NCI-H1436 treated with DMSO at 0.1 percent for 48 hours (cell line): ENCODE data around the gene TBC1D10A.

Experiments
- DNase-seq: peaks from one replicate; lab custom pipeline; 2025; lab: John Stamatoyannopoulos, UW

The TBC1D10A gene

GRCh38 chr22:30265823-30266444 is 60.8 kb downstream of the TBC1D10A start:
- no peak for DNase-seq

GRCh38 chr22:30265131-30265720 is 61.5 kb downstream of the TBC1D10A start:
- DNase-seq: no peak

DNA sequence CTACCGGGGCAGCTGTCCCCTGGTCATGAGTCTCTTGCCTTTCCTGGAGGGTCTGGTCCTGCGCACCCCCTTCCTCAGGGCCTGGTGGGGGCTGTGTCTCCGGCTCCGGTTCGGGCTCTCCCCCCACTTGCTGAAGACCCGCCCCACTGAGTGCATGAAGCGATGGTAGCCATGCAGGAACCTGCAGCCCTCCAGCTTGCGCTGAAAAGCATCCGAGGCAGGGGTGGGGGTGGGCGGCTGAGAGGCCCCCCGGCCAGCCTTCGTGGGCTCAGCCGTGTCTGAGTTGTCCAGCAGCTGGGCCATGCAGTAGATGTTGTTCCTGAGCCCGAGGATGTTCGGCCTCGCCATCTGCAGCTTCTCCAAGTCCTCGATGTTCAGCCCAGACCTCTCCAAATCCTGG is 62.9 kb downstream of the TBC1D10A start:
- DNase-seq: no peak

DNA sequence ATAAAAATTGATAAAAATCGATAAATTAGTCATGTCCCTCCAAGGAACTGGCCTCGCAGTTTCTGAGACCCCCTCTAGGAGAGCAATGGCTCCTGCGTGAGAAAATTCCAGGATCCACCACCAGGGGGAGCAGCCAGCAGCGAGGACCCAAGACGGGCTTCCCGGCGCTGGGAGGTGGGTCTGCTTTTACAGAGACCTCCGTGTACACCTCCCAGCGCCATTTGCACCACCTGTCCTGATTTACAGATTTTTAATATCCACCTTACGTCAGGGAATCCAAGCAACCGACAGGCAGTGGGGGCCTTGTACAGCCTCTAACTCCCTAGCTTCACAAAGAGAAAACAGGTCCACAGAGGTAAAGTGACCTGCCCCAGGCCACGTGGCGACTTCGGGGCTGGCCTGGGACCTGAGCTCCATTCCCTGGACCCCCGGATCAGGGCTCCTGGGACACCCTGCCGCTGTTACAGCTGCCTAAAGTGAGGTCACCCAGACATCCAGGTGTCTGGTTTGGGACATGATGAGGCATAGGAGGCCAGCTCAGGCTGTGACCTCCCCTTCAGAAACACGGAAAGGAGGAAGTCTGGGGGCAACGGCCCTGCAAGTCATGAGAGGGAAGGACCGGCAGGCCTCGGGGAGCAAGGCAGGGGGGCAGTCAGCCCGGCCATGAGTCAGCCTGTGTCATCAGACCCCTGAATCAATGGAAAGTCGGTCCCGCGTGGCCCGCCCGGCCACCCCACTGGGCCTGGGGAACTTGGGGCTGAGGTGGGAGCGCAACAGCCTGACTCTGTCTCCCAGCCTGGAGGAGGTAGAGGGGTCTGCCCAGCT is 63.6 kb downstream of the TBC1D10A start:
- DNase-seq: no peak

DNA sequence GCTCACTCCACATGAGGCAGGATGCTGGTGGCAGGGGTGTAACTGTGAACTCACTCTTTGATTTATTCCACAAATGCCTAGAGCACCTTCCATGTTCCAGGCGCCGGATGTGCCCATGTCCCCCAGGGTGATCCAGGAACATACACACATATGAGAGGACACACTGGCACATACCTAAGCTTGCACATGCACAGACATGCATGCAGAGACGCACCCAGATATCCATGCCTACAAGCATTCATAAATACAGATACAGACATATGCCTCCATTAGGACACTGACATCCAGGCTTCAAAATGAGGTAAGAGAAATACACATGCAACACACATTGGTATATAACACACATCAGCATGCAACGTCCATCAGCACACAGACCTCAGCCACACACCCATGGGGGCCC is 64.6 kb downstream of the TBC1D10A start:
- DNase-seq: no peak

GRCh38 chr22:30261134-30261533 is 65.6 kb downstream of the TBC1D10A start:
- no peak for DNase-seq

- DNase-seq: no peak
Observed at GRCh38 chr22:30260682-30261081, 66.1 kb downstream of the TBC1D10A start.

- no peak for DNase-seq
Observed at GRCh38 chr22:30260276-30260675, 66.5 kb downstream of the TBC1D10A start.

DNA sequence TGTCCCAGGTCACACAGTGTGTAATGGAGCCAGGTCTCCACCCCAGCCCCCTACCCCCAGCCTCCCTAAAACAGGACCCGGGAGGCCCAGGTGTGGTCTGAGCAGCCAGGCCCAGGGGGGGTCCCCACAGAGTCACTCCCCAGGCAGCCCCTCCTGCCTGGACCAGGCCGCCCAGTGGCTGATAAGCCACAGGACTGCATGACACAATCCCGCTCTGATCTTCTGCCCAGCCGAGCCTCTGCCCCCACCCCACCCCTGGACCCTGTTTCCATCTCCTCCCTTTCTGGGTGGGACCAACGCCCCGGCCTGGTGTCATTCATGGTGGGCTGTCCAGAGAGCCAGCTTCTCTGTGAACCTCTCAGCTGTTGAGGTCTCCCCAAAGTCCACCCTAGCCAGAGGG is 72.4 kb downstream of the TBC1D10A start:
- no peak for DNase-seq

DNA sequence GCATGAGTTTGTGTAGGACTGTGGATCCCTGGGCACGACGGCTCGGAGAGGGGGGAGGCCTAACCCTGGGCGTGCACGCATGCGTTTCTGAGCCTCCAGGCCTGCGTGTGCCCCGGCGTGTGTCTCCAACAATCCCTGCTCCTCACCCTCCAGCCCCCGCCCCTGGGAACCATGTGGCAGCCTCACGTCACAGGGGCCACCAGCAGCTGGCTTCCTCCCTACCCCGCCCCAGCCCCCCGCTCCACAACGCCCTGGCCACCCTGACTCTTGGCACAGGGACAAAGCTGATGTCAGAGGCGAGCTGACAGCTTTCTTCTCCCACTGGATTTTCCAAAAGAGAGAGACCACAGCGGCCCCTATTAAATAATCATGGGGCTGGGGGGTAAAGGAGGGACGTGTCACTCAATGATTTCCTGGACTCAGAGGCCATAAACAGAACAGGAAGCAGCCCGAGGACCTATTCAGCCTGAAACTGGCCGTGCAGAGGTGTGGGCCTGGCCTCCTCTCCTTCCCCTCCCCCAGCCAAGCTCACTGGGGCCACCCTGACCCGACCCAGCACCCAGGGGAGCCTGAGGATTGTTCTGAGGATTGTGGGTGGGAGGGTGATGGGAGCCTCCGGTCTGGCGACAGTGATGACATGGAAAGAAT is 73.4 kb downstream of the TBC1D10A start:
- no peak for DNase-seq

GRCh38 chr22:30252411-30253204 is 74.1 kb downstream of the TBC1D10A start:
- DNase-seq: no peak

- DNase-seq: no peak
Observed at GRCh38 chr22:30251711-30252110, 75.0 kb downstream of the TBC1D10A start.

DNA sequence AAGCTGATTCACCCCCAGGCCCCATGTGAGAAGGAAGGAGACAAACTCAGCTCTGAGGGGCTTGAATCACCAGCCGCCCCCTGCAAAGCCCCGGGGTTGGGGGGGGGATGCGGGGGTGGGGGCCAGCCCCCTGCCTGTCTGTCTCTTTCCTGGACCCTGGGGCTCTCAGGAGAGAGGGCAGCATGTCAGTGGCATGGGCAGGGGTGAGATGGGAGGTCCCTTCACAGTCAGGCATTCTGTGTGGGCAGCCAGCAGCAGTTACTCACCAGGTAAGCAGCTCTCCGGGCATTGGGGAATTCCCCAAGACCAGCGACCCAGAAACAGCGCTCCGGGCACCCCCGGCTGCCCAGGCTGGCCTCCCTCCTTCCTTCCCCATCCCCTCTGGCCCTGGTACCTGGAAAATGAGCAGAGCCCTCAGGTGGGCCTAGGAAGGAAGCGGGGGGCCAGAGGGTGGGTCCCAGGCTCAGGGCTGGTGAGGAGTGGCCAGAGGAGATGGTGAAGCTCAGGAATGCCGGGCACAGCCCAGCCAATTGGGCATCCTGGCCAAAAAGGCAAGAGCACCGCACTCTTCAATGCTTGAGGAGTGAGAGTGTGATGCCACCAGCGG is 76.0 kb downstream of the TBC1D10A start:
- DNase-seq: no peak

DNA sequence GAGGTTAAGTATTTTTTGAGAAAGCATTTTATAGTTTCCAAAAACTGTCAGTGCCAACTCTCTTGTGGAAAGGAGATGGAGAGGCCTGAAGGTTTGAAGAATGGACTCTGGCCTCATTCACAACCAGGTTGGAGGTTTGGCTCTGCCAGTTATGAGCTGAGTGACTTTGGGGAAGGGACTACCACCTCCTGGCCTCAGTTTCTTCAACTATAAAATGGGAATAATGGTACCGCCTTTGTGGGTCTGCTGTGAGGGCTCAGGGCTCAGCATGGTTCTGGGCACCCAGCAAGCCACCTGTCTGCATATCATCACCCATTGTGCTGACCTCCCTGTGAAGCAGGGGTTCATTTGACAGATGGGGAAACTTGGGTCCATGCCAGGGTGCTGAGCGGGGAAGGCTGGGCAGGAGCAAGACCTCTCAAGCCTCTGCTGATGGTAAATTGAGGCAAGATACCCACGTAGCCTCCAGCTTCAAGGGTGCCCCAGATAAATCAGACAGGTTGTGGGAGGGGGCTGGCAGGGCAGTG is 76.6 kb downstream of the TBC1D10A start:
- no peak for DNase-seq

DNA sequence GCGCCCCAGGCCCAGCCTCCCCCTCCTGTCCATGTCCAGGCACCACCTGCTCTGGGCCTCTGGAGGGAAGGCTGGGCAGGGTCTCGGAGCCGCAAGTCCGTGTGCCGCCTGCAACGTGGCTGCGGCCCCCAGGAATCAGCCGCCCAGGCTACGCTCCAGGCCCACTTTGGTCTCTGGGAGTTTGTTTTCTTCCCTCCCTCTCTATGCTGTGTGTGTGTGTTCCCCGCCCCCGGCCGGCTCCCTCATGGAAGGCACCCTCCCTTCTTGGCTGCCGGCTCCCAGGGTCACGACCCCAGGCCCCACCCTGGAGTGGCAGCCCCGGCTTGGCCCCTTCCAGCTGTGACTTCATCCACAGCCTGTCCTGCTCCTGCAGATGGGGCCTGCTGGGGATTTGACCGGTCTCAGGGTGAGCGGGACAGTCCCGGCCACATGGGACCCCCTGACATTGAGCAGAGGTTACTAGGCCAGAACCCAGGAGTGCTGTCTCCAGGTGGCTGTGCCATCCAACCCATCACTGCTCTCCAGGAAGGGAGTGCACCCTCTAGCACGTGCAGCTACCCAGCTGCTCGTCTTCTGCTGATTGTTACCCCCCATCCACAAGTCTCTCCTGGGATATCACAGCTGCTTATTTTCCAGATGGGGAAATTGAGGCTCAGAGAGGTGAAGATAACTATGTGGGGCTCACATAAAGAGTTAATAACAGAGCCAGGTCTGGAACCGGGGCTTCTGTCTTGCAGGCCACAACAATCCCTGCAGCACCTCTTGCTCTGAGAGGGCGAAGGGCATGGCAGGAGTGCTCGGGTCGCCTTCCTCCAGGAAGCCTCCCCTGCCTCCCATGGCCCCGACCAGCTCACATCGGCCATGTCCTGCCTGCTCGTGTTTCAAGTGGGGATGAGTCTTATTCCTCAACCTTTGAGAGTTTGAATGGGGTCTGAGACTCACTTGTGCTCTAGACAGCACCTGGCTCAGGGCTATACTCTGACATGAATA is 77.4 kb downstream of the TBC1D10A start:
- no peak for DNase-seq

GRCh38 chr22:30248484-30248883 is 78.3 kb downstream of the TBC1D10A start:
- no peak for DNase-seq

DNA sequence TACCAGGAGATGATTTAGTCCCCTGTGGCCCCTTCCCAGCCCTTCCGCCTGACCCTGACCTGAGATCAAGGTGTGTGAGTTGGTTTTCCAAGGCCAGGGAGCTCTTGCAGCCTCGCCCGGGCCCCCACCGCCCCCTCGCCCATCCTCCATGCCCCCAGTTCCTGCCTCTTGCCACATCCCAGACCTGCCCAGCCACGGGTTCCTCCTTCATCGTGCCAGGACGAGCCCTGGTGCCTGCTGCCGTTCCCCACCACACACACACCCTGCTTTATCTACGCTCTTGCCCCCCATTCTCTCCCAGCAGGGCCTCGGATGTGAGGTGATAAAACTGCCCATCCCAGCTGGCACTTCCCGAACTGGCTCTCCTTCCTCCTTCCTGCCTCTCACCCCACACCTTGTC is 78.8 kb downstream of the TBC1D10A start:
- no peak for DNase-seq

GRCh38 chr22:30247561-30247960 is 79.2 kb downstream of the TBC1D10A start:
- no peak for DNase-seq

DNA sequence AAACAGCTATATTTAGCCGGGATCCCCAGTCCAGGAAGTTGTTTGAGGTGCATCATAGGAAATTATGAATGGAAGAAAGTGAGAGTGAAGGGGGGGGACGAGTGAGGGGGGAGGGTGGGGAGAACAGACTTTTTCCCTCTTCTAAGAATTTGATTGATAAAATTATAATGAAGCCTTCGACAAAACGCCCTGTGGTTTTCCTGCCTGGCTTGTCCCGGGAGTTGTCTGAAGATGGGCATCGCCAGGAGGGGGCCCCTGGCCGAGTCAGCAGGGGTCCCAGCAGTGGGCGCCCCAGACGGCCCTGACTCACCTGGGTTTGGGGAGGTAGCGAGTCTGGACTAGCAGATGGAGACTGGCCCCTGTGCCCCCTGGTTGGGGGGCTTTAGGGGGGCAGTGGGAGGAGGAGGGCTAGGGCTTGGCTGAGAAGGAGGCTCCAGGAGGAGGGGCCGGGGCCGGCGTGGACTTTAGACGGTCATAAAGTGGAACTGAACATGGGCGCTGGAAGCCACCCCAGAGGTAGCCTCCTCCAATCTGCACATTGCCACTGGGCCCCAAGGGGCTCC is 79.8 kb downstream of the TBC1D10A start:
- no peak for DNase-seq
